ENCODE results near the gene TEDC1.

- no peak for TF ChIP-seq CTCF (conservative IDR thresholded peaks at IDR 0.05; ENCODE audit: low read depth, low read length)
- TF ChIP-seq EZH2 (IDR thresholded peaks at IDR 0.05; ENCODE audit: borderline replicate concordance, low read depth, low read length, poor library complexity, severe bottlenecking): no peak
Measured at GRCh38 chr14:105528586-105529318, 37.7 kb downstream of the TEDC1 start.
